ENCODE data around the gene PCMTD2. TPM values are rescaled to one million over a fixed set of nuclear protein-coding genes. Genes with fewer than 3 reads are reported as not detected.

Gene PCMTD2
- total RNA-seq, 1 experiment from 2014 or later, result 21.2 TPM

- in situ Hi-C loops (cut with HindIII; ENCODE audit: low pct_unique_long_range_greater_than_20kb, low sequenced_read_pairs), result no loop called here
- DNase-seq (ENCODE audit: low read depth), result no peak
These were observed 32.6 kb upstream of the PCMTD2 start for GRCh38 chr20:64222851-64223525.

- DNase-seq (ENCODE audit: low read depth), result no peak
These were observed 32.0 kb upstream of the PCMTD2 start for GRCh38 chr20:64223526-64224067.

GRCh38 chr20:64224351-64225170, 31.0 kb upstream of the PCMTD2 start:
- no peak for DNase-seq (ENCODE audit: low read depth)
- in situ Hi-C loops (cut with HindIII; ENCODE audit: low pct_unique_long_range_greater_than_20kb, low sequenced_read_pairs), result no loop called here

More at GRCh38 chr20:64223526-64224067, 32.0 kb upstream of the PCMTD2 start:
- in situ Hi-C loops (cut with HindIII; ENCODE audit: low pct_unique_long_range_greater_than_20kb, low sequenced_read_pairs), result no loop called here

DNA sequence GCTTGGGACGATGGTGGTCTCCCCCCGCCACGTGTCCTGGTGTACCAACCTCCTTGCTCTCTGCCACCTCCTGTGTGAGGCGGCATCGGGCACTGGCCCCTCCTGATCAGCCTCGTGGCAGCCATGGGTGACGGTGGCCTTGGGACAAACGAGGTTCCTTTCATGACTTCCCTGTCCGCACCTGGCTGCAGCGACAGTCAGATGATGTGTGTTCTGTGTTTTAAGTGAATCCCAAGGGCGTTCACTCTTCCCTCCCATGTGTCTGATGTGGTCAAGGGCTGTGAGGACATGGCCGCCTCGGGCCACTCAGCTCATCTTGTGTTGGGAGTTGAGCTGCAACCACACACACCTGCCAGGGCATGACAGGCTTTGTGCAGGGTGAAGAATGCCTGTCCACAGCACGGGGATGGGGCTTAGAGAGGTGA, 30.4 kb upstream of the PCMTD2 start:
- no peak for DNase-seq (ENCODE audit: low read depth)

DNA sequence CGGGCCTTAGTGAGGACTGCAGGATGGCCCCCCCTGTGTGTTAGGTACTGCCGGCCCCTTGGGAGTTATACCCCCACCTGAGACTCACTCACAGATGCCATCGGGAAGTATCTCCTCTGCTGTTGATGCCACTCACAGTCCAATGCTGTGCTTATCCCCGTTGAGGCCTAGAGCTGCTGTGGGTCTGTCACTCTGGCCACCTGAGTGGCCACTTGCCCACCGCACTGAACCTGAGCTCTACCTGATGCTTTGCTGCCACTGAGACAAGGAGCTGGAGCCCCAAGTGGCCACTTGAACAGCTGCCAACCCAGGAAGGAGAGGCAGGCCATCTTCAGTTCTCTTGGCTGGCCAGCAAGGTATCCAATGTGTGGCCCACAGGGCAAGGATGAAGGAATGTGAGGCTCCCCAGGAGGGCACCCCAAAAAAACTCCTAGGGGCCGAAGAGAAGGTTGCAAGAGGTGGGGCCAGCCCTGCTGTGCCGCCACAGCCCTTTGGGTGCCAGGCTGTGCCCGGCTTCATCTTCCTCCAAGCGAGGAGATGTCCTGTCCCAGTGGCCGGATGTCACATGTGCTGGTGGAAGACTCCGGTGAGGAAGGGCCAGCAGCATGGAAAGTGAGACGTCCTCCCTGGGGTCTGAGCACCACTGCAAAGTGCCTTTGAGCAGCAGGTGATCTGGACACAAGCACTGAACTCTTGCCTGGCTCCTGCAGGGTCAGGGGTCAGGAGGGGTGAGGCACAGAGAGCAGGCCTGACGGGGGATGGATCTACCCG, 29.5 kb upstream of the PCMTD2 start:
- in situ Hi-C loops (cut with HindIII; ENCODE audit: low pct_unique_long_range_greater_than_20kb, low sequenced_read_pairs), result no loop called here
- DNase-seq (ENCODE audit: low read depth), result no peak

More for the DNA sequence above, 30.4 kb upstream of the PCMTD2 start:
- in situ Hi-C loops (cut with HindIII; ENCODE audit: low pct_unique_long_range_greater_than_20kb, low sequenced_read_pairs), result no loop called here

GRCh38 chr20:64226686-64227580, 28.6 kb upstream of the PCMTD2 start:
- DNase-seq (ENCODE audit: low read depth), result no peak

GRCh38 chr20:64228086-64228653, 27.4 kb upstream of the PCMTD2 start:
- in situ Hi-C loops (cut with HindIII; ENCODE audit: low pct_unique_long_range_greater_than_20kb, low sequenced_read_pairs), result no loop called here
- DNase-seq (ENCODE audit: low read depth), result no peak

More at GRCh38 chr20:64226686-64227580, 28.6 kb upstream of the PCMTD2 start:
- in situ Hi-C loops (cut with HindIII; ENCODE audit: low pct_unique_long_range_greater_than_20kb, low sequenced_read_pairs), result no loop called here

DNA sequence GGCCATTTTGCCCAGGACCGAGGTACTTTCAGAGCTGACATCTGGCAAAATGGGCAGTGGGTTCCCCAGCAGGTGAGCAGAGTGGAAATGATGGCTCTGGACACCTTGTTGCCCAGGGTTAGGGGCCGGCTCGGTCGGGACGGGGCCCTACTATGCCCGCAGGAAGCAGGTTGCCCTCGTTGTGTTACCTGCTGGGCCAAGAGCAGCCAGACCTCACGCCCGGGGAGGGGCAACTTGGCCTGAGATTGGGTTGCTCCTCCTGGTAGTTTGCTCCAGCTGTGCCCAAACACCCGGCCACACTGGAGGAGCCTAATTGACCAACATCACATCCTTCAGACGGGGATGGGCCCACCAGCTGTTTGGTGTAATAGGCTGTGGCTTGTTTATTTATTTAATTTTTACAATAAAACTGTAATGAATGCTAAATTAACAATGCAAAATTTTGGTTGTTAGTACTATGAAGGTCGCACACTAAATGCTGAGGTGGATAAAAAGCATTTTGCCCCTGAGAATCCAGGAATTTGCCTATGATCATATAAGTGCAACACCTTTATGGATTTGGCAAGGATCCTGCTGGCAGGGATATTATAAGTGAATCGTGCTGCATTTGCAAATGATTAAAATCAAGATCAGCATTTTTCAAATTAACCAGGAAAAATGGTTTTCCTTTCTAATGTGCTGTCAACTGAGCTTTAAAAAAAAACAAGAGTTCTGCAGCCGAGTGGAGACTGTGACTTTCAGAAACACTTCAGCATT, 26.6 kb upstream of the PCMTD2 start:
- no peak for DNase-seq (ENCODE audit: low read depth)
- in situ Hi-C loops (cut with HindIII; ENCODE audit: low pct_unique_long_range_greater_than_20kb, low sequenced_read_pairs), result no loop called here

DNA sequence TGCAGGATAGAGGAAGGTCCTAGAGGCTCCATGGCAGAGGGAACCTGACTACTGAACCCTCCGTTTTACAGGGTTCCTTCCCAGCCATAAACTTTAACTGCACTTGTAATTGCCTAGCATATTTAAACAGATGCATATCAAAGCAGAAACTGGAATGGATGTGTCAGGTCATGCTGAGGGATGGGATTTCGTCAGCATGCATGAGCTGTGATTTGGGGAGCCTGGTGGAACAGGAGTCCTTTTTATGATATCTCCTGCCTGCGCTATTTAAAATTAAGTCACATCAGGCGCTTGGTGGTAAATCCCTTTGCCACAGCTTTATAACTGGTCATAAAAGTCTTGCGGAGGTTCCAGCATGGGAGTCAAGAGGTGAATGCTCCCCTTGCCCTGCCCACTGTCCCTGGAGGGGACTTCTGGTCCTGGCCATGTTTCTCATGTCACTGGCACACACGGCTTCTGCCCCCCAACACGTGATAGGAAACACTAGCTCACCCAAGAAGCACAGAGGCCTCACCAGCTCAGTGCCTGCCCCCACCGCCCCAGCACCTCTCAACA, 26.0 kb upstream of the PCMTD2 start:
- in situ Hi-C loops (cut with HindIII; ENCODE audit: low pct_unique_long_range_greater_than_20kb, low sequenced_read_pairs), result no loop called here
- no peak for DNase-seq (ENCODE audit: low read depth)

DNA sequence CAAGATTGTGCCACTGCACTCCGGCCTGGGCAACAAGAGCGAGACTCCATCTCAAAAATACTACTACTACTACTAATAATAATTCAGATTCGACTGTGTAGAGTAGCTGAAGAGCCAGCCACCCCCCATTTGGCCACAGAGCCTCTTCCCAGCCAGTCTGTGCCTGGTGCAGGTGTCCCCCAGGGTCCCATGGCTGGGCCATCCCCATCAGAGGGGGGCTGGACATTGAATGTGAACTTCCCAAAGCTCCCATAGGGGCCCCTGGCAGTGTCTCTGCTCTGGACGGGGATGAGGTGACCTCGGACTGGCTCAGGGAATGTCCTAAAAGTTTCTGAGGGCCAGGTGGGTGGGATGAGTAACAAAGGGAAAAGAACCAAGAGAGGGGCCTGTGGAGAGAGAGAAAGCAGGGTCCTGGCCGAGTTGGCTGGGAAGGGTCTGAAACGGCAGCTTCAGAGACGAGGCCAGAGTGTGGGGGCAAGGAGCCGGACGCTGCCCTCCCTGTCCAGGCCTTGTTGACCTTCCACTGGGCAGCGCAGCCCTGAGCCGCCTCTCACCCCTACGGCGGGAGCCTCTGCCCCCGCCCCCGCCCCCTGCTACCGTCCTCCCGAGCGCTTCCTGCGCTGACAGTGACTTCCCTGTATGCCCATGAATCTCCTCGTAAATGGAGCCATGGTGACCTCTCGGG, 24.9 kb upstream of the PCMTD2 start:
- in situ Hi-C loops (cut with HindIII; ENCODE audit: low pct_unique_long_range_greater_than_20kb, low sequenced_read_pairs), result no loop called here

DNA sequence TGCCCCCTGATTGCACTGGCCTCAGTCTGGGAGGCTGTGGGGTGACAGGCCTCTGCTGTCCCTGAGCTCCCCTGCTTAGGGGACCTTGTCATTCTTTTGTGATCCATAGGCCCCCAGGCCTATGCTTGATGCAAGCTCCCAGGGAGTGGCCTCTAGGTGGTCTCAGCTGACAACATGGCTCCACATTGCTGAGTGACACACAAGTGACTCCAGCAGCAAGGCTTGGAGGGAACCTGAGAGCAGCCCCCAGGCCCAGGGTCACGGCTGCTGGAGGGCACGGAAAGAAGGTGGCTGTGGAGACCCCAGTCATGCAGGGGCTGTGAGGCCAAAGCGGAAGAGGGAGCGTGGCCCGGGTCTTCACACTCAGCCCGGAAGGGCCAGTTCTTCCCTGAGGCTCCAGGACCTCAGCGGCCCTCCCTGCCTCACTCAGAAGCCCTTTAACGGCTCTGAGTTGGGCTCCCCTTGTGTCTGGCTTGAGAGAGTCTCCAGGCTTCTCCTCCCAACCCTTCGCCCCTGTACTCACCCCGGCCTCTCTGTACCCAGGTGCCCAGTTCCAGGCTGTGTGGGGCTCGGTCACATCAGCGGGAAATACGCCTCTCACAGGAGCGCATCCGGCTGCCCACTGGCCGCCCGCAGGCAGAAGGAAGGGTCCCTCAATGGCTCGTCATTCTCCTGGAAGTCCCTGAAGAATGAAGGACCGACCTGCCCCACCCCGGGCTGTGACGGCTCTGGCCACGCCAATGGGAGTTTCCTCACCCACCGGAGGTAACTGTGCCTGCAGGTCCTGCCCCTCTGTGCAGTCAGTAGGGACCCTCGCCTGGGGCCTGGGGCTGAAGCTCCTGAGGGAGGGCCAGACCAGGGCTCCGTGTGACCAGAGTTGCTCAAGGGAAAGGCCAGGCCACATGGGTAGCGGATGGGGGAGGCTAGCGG, 23.7 kb upstream of the PCMTD2 start:
- DNase-seq (ENCODE audit: low read depth), result no peak
- in situ Hi-C loops (cut with HindIII; ENCODE audit: low pct_unique_long_range_greater_than_20kb, low sequenced_read_pairs), result no loop called here

More for the DNA sequence above, 24.9 kb upstream of the PCMTD2 start:
- DNase-seq (ENCODE audit: low read depth), result no peak

DNA sequence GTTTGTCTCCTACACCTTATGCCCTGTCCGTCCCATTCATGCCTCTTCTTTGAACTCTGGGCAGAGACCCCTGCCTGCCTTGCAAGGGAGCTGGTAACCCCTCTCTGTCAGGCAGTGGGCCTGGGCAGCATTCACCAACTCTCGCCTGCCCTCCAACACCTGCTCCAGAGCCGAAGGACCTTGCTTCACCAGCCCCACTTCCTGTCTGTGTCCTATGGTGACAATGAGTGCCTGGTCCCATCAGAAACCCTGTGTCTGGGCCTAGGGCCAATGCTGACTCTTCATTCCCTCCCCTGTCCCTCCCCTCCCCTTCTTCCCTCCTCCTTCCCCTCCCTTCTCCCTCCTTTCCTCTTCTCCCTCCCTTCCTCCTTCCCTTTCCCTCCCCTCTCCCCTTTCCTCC, 22.8 kb upstream of the PCMTD2 start:
- no peak for DNase-seq (ENCODE audit: low read depth)
- in situ Hi-C loops (cut with HindIII; ENCODE audit: low pct_unique_long_range_greater_than_20kb, low sequenced_read_pairs), result no loop called here

DNA sequence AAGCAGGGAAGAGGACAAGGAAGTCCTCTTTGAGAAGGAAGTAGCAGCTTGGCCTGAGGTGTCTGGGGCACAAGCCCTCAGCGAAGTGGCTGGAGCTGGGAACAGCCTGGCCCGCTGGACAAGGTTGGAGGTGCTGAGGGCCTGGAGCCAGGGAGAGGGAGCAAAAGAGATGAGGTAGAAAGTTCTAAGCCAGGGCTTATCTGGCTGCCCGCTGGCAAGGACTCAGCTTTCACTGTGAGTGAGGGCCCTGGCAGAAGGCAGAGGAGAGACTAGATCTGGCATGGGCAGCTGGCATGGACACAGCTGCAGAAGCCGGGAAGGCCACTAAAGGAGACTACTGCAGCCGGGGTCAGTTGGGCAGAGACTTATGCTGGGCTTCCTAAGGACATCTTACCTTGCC, 21.8 kb upstream of the PCMTD2 start:
- in situ Hi-C loops (cut with HindIII; ENCODE audit: low pct_unique_long_range_greater_than_20kb, low sequenced_read_pairs), result no loop called here
- no peak for DNase-seq (ENCODE audit: low read depth)

DNA sequence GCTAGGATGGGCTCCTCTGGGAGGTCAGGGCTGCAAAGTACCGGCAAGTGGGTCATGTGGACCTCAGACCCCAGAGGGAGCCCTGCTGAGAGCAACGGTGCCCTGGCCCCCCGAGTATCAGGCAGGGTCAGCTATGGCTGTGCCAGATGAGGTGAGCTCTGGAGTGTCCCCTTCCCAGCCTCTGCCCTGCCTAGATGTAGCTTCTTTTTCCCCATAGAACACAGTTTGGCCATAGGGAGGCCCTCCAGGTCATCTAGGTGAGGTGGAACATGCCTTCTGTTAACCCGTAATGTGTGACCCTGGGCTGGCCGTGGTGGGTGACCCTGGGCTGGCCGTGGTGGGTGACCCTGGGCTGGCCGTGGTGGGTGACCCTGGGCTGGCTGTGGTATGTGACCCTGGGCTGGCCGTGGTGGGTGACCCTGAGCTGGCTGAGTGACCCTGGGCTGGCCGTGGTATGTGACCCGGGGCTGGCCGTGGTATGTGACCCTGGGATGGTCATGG, 21.2 kb upstream of the PCMTD2 start:
- in situ Hi-C loops (cut with HindIII; ENCODE audit: low pct_unique_long_range_greater_than_20kb, low sequenced_read_pairs), result no loop called here
- DNase-seq (ENCODE audit: low read depth), result no peak

Measured in Caki2 (cell line).